IMR-90 (cell line): ENCODE results near the gene MAD2L2. TPM values are rescaled to one million over a fixed set of nuclear protein-coding genes. Genes with fewer than 3 reads are reported as not detected.

Source experiments
- ATAC-seq: fragments of 200-7000 bp; cut with Tn5 transposase; 2 replicates; pipeline ENCODE4 v1.9.1; 2020; ENCODE audit warnings: low read depth, mild to moderate bottlenecking, moderate library complexity
- BruUV-seq: library from RNA; stranded (reverse); fragments of 400-500 nt; replicated peaks from 2 replicates; lab custom pipeline; 2021; lab: Mats Ljungman, UMichigan
- CTCF ChIA-PET: fragments of 300-600 bp; formaldehyde crosslinking; extraction: SDS; loops from one replicate; lab custom pipeline; 2021; ENCODE audit warnings: antibody characterized with exemption; lab: Yijun Ruan, JAX
- POLR2A ChIA-PET: fragments of 300-600 bp; sonication (Branson Sonifier 250); formaldehyde crosslinking; loops from one replicate; lab custom pipeline; 2022; ENCODE audit warnings: antibody characterized with exemption; ENCODE audit not compliant: unreplicated experiment; lab: Charles Lee
- DNase-seq: peaks from one replicate; pipeline ENCODE4 v3.0.0; 2013
- H2AFZ ChIP-seq: replicated peaks from 2 replicates; pipeline ENCODE3; 2013; ENCODE audit warnings: low read length, mild to moderate bottlenecking; ENCODE audit not compliant: poor library complexity
- H2AK5ac ChIP-seq: 2 replicates; pipeline ENCODE4 v1.6.1; 2013; ENCODE audit warnings: low read depth, low read length, inconsistent platforms
- H2AK9ac ChIP-seq: replicated peaks from 2 replicates; pipeline ENCODE3; 2013; ENCODE audit warnings: mild to moderate bottlenecking, low read depth, low read length, moderate library complexity; ENCODE audit not compliant: poor library complexity
- H2BK120ac ChIP-seq: 2 replicates; pipeline ENCODE4 v1.6.1; 2013; ENCODE audit warnings: low read depth, low read length, inconsistent platforms
- H2BK15ac ChIP-seq: 3 replicates; pipeline ENCODE4 v1.6.1; 2013; ENCODE audit warnings: low read depth, low read length, inconsistent platforms
- H2BK20ac ChIP-seq: 2 replicates; pipeline ENCODE4 v1.6.1; 2013; ENCODE audit warnings: low read depth, mild to moderate bottlenecking, inconsistent platforms, low read length, moderate library complexity
- H2BK5ac ChIP-seq: 2 replicates; pipeline ENCODE4 v1.6.1; 2013; ENCODE audit warnings: mild to moderate bottlenecking, low read depth, low read length, inconsistent platforms; ENCODE audit not compliant: poor library complexity, severe bottlenecking
- H3K14ac ChIP-seq: replicated peaks from 2 replicates; pipeline ENCODE4 v1.6.1; 2013; ENCODE audit warnings: low read depth, low read length, inconsistent platforms
- H3K18ac ChIP-seq: 2 replicates; pipeline ENCODE4 v1.6.1; 2013; ENCODE audit warnings: low read depth, low read length, control low read depth
- H3K23ac ChIP-seq: 2 replicates; pipeline ENCODE4 v1.6.1; 2013; ENCODE audit warnings: low read depth, low read length, inconsistent platforms
- H3K27ac ChIP-seq: 2 replicates; pipeline ENCODE4 v1.5.1; 2013; ENCODE audit warnings: mild to moderate bottlenecking, control low read depth, low read length; ENCODE audit not compliant: insufficient read depth
- H3K27me3 ChIP-seq: 2 replicates; pipeline ENCODE4 v1.6.1; 2013; ENCODE audit warnings: low read length; ENCODE audit not compliant: control insufficient read depth, insufficient read depth
- H3K36me3 ChIP-seq: 2 replicates; pipeline ENCODE4 v1.6.1; 2013; ENCODE audit warnings: low read length, mixed read lengths; ENCODE audit not compliant: control insufficient read depth, insufficient read depth
- H3K4ac ChIP-seq: 2 replicates; pipeline ENCODE4 v1.6.1; 2013; ENCODE audit warnings: low read depth, low read length, inconsistent platforms
- H3K4me1 ChIP-seq: 2 replicates; pipeline ENCODE4 v1.6.1; 2013; ENCODE audit warnings: low read length, mixed read lengths; ENCODE audit not compliant: control insufficient read depth, insufficient read depth
- H3K4me2 ChIP-seq: 2 replicates; pipeline ENCODE4 v1.6.1; 2013; ENCODE audit warnings: low read depth, mild to moderate bottlenecking, control low read depth, low read length, moderate library complexity
- H3K4me3 ChIP-seq: 2 replicates; pipeline ENCODE4 v1.5.1; 2013; ENCODE audit warnings: low read depth, mild to moderate bottlenecking, control low read depth, low read length, moderate library complexity; ENCODE audit not compliant: insufficient read depth
- H3K56ac ChIP-seq: 2 replicates; pipeline ENCODE4 v1.6.1; 2013; ENCODE audit warnings: low read length, inconsistent platforms; ENCODE audit not compliant: insufficient read depth; ENCODE audit errors: extremely low read depth
- H3K79me1 ChIP-seq, 2 experiments: 2 replicates each; pipeline ENCODE4 v1.6.1; 2013; ENCODE audit warnings: low read length in 2 of 2, inconsistent platforms in 1 of 2, low read depth in 1 of 2
- H3K9ac ChIP-seq: 2 replicates; pipeline ENCODE4 v1.6.1; 2013; ENCODE audit warnings: low read depth, low read length, control low read depth
- H3K9me1 ChIP-seq: 2 replicates; pipeline ENCODE4 v1.6.1; 2013; ENCODE audit warnings: low read length, inconsistent platforms; ENCODE audit not compliant: insufficient read depth
- H3K9me3 ChIP-seq: 2 replicates; pipeline ENCODE4 v1.6.1; 2013; ENCODE audit warnings: low read length; ENCODE audit not compliant: control insufficient read depth, insufficient read depth
- H4K20me1 ChIP-seq: 2 replicates; pipeline ENCODE4 v1.6.1; 2013; ENCODE audit warnings: low read length, inconsistent platforms; ENCODE audit not compliant: insufficient read depth
- H4K5ac ChIP-seq: 2 replicates; pipeline ENCODE4 v1.6.1; 2013; ENCODE audit warnings: mild to moderate bottlenecking, low read depth, low read length, control low read depth
- H4K8ac ChIP-seq, 2 experiments: 2 replicates each; pipeline ENCODE4 v1.6.1; 2013; ENCODE audit warnings: low read depth in 2 of 2, low read length in 2 of 2, control low read depth in 1 of 2, inconsistent platforms in 1 of 2
- H4K91ac ChIP-seq: 2 replicates; pipeline ENCODE4 v1.6.1; 2013; ENCODE audit warnings: low read depth, low read length, inconsistent platforms; ENCODE audit not compliant: insufficient read depth
- BHLHE40 ChIP-seq: fragments of 150-350 bp; IDR thresholded peaks from 2 replicates; pipeline ENCODE4 v1.6.1; 2016; ENCODE audit warnings: mild to moderate bottlenecking, low read depth, low read length
- CEBPB ChIP-seq: IDR thresholded peaks from 2 replicates; pipeline ENCODE4 v1.6.1; 2012; ENCODE audit warnings: low read depth, low read length, improper control_type of control experiment
- CHD1 ChIP-seq: IDR thresholded peaks from 2 replicates; pipeline ENCODE4 v1.6.1; 2012; ENCODE audit warnings: low read depth, low read length, improper control_type of control experiment
- MAFK ChIP-seq: IDR thresholded peaks from 2 replicates; pipeline ENCODE4 v1.6.1; 2012; ENCODE audit warnings: low read depth, low read length, improper control_type of control experiment
- MAZ ChIP-seq: IDR thresholded peaks from 2 replicates; pipeline ENCODE4 v1.6.1; 2012; ENCODE audit warnings: low read depth, mild to moderate bottlenecking, low read length, improper control_type of control experiment, moderate library complexity, borderline replicate concordance
- MXI1 ChIP-seq: IDR thresholded peaks from 2 replicates; pipeline ENCODE4 v1.6.1; 2012; ENCODE audit warnings: low read depth, mild to moderate bottlenecking, low read length, moderate library complexity, borderline replicate concordance
- POLR2A ChIP-seq: IDR thresholded peaks from 2 replicates; pipeline ENCODE4 v1.6.1; 2012; ENCODE audit warnings: mild to moderate bottlenecking, low read depth, low read length
- RAD21 ChIP-seq: IDR thresholded peaks from 2 replicates; pipeline ENCODE4 v1.6.1; 2012; ENCODE audit warnings: low read length, improper control_type of control experiment
- RCOR1 ChIP-seq: IDR thresholded peaks from 2 replicates; pipeline ENCODE4 v1.6.1; 2012; ENCODE audit warnings: mild to moderate bottlenecking, low read length, improper control_type of control experiment; ENCODE audit not compliant: insufficient replicate concordance
- RFX5 ChIP-seq: IDR thresholded peaks from 2 replicates; pipeline ENCODE4 v1.8.0; 2012; ENCODE audit warnings: low read depth, mild to moderate bottlenecking, low read length, moderate library complexity
- SMC3 ChIP-seq: fragments of 150-350 bp; IDR thresholded peaks from 2 replicates; pipeline ENCODE4 v1.6.1; 2016; ENCODE audit warnings: low read depth, mild to moderate bottlenecking, antibody characterized with exemption, low read length, moderate library complexity
- WGBS, 2 experiments: methylation state at CpG; one replicate each; pipeline versions ENCODE4 v1.1.5 to v1.1.7; 2013; ENCODE audit warnings: missing lambda C conversion rate in 2 of 2; ENCODE audit not compliant: insufficient read length in 1 of 2; ENCODE audit errors: extremely low coverage in 2 of 2; 5-methylcytosine and 5-hydroxymethylcytosine counted together
- dilution Hi-C: fragments of 300-500 bp; cut with HindIII; formaldehyde crosslinking; loops from one replicate; pipeline ENCODE4 v1.14.3; 2018; ENCODE audit warnings: low sequenced_read_pairs; ENCODE audit not compliant: unreplicated experiment
- in situ Hi-C: fragments of 300-500 bp; cut with MboI; formaldehyde crosslinking; loops from 3 replicates; pipeline ENCODE4 v1.14.3; 2019; ENCODE audit warnings: low sequenced_read_pairs, inconsistent platforms, mixed read lengths
- intact Hi-C: fragments of 100-400 bp; cut with micrococcal nuclease; formaldehyde crosslinking; loops from 2 replicates; pipeline ENCODE4 v1.10.0; 2022
- polyA plus RNA-seq, 3 experiments: library from polyadenylated mRNA; depleted of rRNA; stranded (reverse); fragments of >200 nt; gene quantifications; 2 replicates each; pipeline ENCODE4 v1.2.3, GENCODE V29; 2012; ENCODE audit warnings: low replicate concordance in 1 of 3
- total RNA-seq: library from RNA; depleted of rRNA; stranded (reverse); fragments of >200 nt; gene quantifications from 2 replicates; pipeline ENCODE4 v1.2.3, GENCODE V29; 2012
- TF ChIP-seq, protein P1 (sequence below): fragments of 150-350 bp; IDR thresholded peaks from 2 replicates; pipeline ENCODE4 v1.6.1; 2016; ENCODE audit warnings: low read depth, mild to moderate bottlenecking, low read length, moderate library complexity, borderline replicate concordance
- TF ChIP-seq, protein P2 (sequence below): conservative IDR thresholded peaks from 2 replicates; pipeline ENCODE4 v1.5.1; 2012; ENCODE audit warnings: mild to moderate bottlenecking, low read depth, low read length, improper control_type of control experiment

MAD2L2 gene
- total and polyA plus RNA-seq, 2 of the 4 experiments (the other 2 are of a cell fraction), result 44.6 to 70.9 TPM

DNA sequence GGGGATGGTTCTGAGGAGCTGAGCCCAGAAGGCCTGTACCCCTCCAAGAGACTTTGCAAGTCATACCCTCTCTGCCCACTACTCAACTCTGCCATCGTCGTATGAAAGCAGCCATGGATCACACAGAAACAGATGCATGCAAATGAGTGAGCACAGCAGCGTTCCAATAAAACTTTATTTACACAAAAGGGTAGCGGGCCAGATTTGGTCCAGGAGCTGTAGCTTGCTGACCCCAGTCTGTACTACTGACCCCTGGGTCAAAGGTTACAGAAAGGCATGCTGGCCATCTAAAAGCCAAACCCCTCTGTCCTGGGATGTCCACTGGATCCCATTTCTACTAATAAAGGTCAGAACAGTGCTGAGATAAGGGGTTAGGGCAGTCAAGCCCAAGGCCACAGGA lies 46.2 kb upstream of the MAD2L2 start:
- Histone ChIP-seq H2BK20ac (no peak overlapping the region), H3K27ac (no peak overlapping the region), H3K9me1 (peaks cover 7% of the 10 kb centered on the region; the same call in 1 of the 2 replicates), H3K4me3 (no peak overlapping the region), H3K36me3 (no peaks in the 10 kb centered on the region), H3K9me3 (no peaks in the 10 kb centered on the region), H4K8ac (no peak overlapping the region), H3K14ac (no peak overlapping the region), H3K79me1 (no peaks in the 10 kb centered on the region), H4K20me1 (no peaks in the 10 kb centered on the region), H2AK9ac (no peak overlapping the region), H3K9ac (no peak overlapping the region), H2BK120ac (no peak overlapping the region), H3K56ac (no peak overlapping the region), H3K4me2 (no peak overlapping the region), H4K5ac (no peak overlapping the region), H2BK5ac (no peak overlapping the region), H2AFZ (no peak overlapping the region), H3K27me3 (peaks cover 11% of the 10 kb centered on the region), H2BK15ac (no peak overlapping the region), H3K23ac (no peak overlapping the region), H4K91ac (no peak overlapping the region), H3K18ac (no peak overlapping the region), H3K4ac (no peak overlapping the region), H2AK5ac (no peak overlapping the region), H3K4me1 (peaks cover 9% of the 10 kb centered on the region)
- ATAC-seq, result no peak
- in situ Hi-C loops (no loop called here), dilution Hi-C loops (no loop called here), intact Hi-C loops (no loop called here)
- POLR2A ChIA-PET, result no interaction called here
- no TSS peak for BruUV-seq
- no peak for DNase-seq
- CTCF ChIA-PET, result no interaction called here
- WGBS, 2 experiments, result no CpG with 5 or more reads among the region's 4 CpGs
- TF ChIP-seq BHLHE40, result no peak
- TF ChIP-seq SMC3, result no peak
- TF ChIP-seq MXI1, result no peak
- no peak for TF ChIP-seq RCOR1
- TF ChIP-seq, protein P1, sequence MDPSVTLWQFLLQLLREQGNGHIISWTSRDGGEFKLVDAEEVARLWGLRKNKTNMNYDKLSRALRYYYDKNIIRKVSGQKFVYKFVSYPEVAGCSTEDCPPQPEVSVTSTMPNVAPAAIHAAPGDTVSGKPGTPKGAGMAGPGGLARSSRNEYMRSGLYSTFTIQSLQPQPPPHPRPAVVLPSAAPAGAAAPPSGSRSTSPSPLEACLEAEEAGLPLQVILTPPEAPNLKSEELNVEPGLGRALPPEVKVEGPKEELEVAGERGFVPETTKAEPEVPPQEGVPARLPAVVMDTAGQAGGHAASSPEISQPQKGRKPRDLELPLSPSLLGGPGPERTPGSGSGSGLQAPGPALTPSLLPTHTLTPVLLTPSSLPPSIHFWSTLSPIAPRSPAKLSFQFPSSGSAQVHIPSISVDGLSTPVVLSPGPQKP, result no peak
- TF ChIP-seq RFX5, result no peak
- TF ChIP-seq, protein P2, sequence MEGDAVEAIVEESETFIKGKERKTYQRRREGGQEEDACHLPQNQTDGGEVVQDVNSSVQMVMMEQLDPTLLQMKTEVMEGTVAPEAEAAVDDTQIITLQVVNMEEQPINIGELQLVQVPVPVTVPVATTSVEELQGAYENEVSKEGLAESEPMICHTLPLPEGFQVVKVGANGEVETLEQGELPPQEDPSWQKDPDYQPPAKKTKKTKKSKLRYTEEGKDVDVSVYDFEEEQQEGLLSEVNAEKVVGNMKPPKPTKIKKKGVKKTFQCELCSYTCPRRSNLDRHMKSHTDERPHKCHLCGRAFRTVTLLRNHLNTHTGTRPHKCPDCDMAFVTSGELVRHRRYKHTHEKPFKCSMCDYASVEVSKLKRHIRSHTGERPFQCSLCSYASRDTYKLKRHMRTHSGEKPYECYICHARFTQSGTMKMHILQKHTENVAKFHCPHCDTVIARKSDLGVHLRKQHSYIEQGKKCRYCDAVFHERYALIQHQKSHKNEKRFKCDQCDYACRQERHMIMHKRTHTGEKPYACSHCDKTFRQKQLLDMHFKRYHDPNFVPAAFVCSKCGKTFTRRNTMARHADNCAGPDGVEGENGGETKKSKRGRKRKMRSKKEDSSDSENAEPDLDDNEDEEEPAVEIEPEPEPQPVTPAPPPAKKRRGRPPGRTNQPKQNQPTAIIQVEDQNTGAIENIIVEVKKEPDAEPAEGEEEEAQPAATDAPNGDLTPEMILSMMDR, result no peak
- TF ChIP-seq MAZ, result no peak
- TF ChIP-seq POLR2A, result no peak
- no peak for TF ChIP-seq CHD1
- no peak for TF ChIP-seq RAD21
- TF ChIP-seq MAFK, result no peak
- no peak for TF ChIP-seq CEBPB
